MM.1S (cell line): ENCODE measurements around the gene LRRC10B.

ENCODE experiments used
- DNase-seq: peaks from one replicate; pipeline ENCODE4 v3.0.0-alpha.2; 2015
- H2AFZ ChIP-seq: fragments of 300-600 bp; sonication (generic); 2 replicates; pipeline ENCODE4 v1.6.0; 2016; ENCODE audit warnings: antibody characterized with exemption, low read length
- H3F3A ChIP-seq: fragments of 300-600 bp; sonication (generic); 2 replicates; pipeline ENCODE4 v1.6.1; 2016; ENCODE audit warnings: mild to moderate bottlenecking, antibody characterized with exemption, low read length, moderate library complexity, mixed read lengths; ENCODE audit not compliant: insufficient read depth
- H3K27ac ChIP-seq: fragments of 300-600 bp; sonication (generic); 2 replicates; pipeline ENCODE4 v1.5.1; 2016; ENCODE audit warnings: mild to moderate bottlenecking, low read length
- H3K27me3 ChIP-seq: fragments of 300-600 bp; sonication (generic); replicated peaks from 2 replicates; pipeline ENCODE4 v1.6.0; 2016; ENCODE audit warnings: low read length; ENCODE audit not compliant: insufficient read depth
- H3K36me3 ChIP-seq: fragments of 300-600 bp; sonication (generic); replicated peaks from 2 replicates; pipeline ENCODE4 v1.6.1; 2016; ENCODE audit warnings: mild to moderate bottlenecking, low read length, mixed read lengths; ENCODE audit not compliant: insufficient read depth
- H3K4me1 ChIP-seq: fragments of 300-600 bp; sonication (generic); 2 replicates; pipeline ENCODE4 v1.6.1; 2016; ENCODE audit warnings: low read length, mixed read lengths
- H3K4me2 ChIP-seq: fragments of 300-600 bp; sonication (generic); 2 replicates; pipeline ENCODE4 v1.6.0; 2016; ENCODE audit warnings: low read depth, low read length
- H3K4me3 ChIP-seq: fragments of 300-600 bp; sonication (generic); 2 replicates; pipeline ENCODE4 v1.5.1; 2016; ENCODE audit warnings: low read length, mixed read lengths
- H3K79me2 ChIP-seq: fragments of 300-600 bp; sonication (generic); 2 replicates; pipeline ENCODE4 v1.6.1; 2016; ENCODE audit warnings: mixed run types, low read length, mixed read lengths
- H3K9ac ChIP-seq: fragments of 300-600 bp; sonication (generic); 2 replicates; pipeline ENCODE4 v1.6.1; 2016; ENCODE audit warnings: low read length, mixed read lengths
- H3K9me2 ChIP-seq: fragments of 300-600 bp; sonication (generic); replicated peaks from 2 replicates; pipeline ENCODE4 v1.6.1; 2016; ENCODE audit warnings: mild to moderate bottlenecking, low read length, mixed read lengths; ENCODE audit not compliant: insufficient read depth
- H3K9me3 ChIP-seq: fragments of 300-600 bp; sonication (generic); replicated peaks from 2 replicates; pipeline ENCODE4 v1.6.1; 2016; ENCODE audit warnings: mild to moderate bottlenecking, low read length, mixed read lengths; ENCODE audit not compliant: insufficient read depth
- H4K20me1 ChIP-seq: fragments of 300-600 bp; sonication (generic); 2 replicates; pipeline ENCODE4 v1.6.1; 2016; ENCODE audit warnings: mild to moderate bottlenecking, low read length, moderate library complexity, mixed read lengths; ENCODE audit not compliant: insufficient read depth
- CTCF ChIP-seq: fragments of 300-600 bp; sonication (generic); IDR thresholded peaks from 2 replicates; pipeline ENCODE4 v1.5.1; 2016; ENCODE audit warnings: antibody characterized with exemption, low read length, mixed read lengths
- EZH2 ChIP-seq: fragments of 300-600 bp; sonication (generic); optimal IDR thresholded peaks from 2 replicates; pipeline ENCODE3; 2017; ENCODE audit warnings: low read depth, mild to moderate bottlenecking, antibody characterized with exemption, low read length, mixed read lengths
- EZH2phosphoT487 ChIP-seq: fragments of 300-600 bp; sonication (generic); IDR thresholded peaks from 2 replicates; pipeline ENCODE4 v1.6.1; 2018; ENCODE audit warnings: antibody characterized with exemption, low read length

The LRRC10B gene

GRCh38 chr11:61468002-61468401, 40.5 kb upstream of the LRRC10B start:
- H3K27me3 ChIP-seq: no peaks in the 10 kb centered on the region
- H3K4me2 ChIP-seq: no peak overlapping the region
- H3K9me3 ChIP-seq: no peaks in the 10 kb centered on the region
- no peak overlapping the region for H3K9ac ChIP-seq
- no peak overlapping the region for H3K27ac ChIP-seq
- no peaks in the 10 kb centered on the region for H4K20me1 ChIP-seq
- DNase-seq: no peak
- no peaks in the 10 kb centered on the region for H3K79me2 ChIP-seq
- no peak overlapping the region for H2AFZ ChIP-seq
- H3F3A ChIP-seq: no peaks in the 10 kb centered on the region
- H3K4me1 ChIP-seq: no peaks in the 10 kb centered on the region
- no peaks in the 10 kb centered on the region for H3K36me3 ChIP-seq
- H3K4me3 ChIP-seq: no peak overlapping the region
- TF ChIP-seq EZH2 (no peak), CTCF (no peak), EZH2phosphoT487 (no peak)
- no peaks in the 10 kb centered on the region for H3K9me2 ChIP-seq

- no peak for DNase-seq
- H2AFZ ChIP-seq: no peak overlapping the region
These were observed 36.3 kb upstream of the LRRC10B start for GRCh38 chr11:61472282-61472681.

GRCh38 chr11:61472868-61473267, 35.7 kb upstream of the LRRC10B start:
- Histone ChIP-seq H3K9me2 (no peaks in the 10 kb centered on the region), H4K20me1 (no peaks in the 10 kb centered on the region), H3K9me3 (no peaks in the 10 kb centered on the region), H3K4me3 (no peak overlapping the region), H3K36me3 (no peaks in the 10 kb centered on the region), H2AFZ (no peak overlapping the region), H3K27ac (no peak overlapping the region), H3K4me1 (no peaks in the 10 kb centered on the region), H3K27me3 (no peaks in the 10 kb centered on the region), H3K9ac (no peak overlapping the region), H3K4me2 (no peak overlapping the region), H3F3A (no peaks in the 10 kb centered on the region), H3K79me2 (no peaks in the 10 kb centered on the region)
- TF ChIP-seq CTCF (no peak), EZH2phosphoT487 (no peak), EZH2 (no peak)
- DNase-seq: no peak

More at GRCh38 chr11:61472282-61472681, 36.3 kb upstream of the LRRC10B start:
- H3K79me2 ChIP-seq: no peaks in the 10 kb centered on the region
- no peak overlapping the region for H3K9ac ChIP-seq
- H3K4me1 ChIP-seq: no peaks in the 10 kb centered on the region
- no peaks in the 10 kb centered on the region for H4K20me1 ChIP-seq
- H3K36me3 ChIP-seq: no peaks in the 10 kb centered on the region
- no peak overlapping the region for H3K27ac ChIP-seq
- H3K4me3 ChIP-seq: no peak overlapping the region
- TF ChIP-seq CTCF (no peak), EZH2phosphoT487 (no peak), EZH2 (no peak)
- H3K9me3 ChIP-seq: no peaks in the 10 kb centered on the region
- no peaks in the 10 kb centered on the region for H3K27me3 ChIP-seq
- no peaks in the 10 kb centered on the region for H3K9me2 ChIP-seq
- no peak overlapping the region for H3K4me2 ChIP-seq
- no peaks in the 10 kb centered on the region for H3F3A ChIP-seq
